Measurements from ENCODE around the gene RNF224. TPM values are rescaled to one million over a fixed set of nuclear protein-coding genes. Genes with fewer than 3 reads are reported as not detected.

RNF224 gene
- total and polyA plus RNA-seq, 2 experiments from 2014 or later, result 0.63 TPM; not detected in 1

DNA sequence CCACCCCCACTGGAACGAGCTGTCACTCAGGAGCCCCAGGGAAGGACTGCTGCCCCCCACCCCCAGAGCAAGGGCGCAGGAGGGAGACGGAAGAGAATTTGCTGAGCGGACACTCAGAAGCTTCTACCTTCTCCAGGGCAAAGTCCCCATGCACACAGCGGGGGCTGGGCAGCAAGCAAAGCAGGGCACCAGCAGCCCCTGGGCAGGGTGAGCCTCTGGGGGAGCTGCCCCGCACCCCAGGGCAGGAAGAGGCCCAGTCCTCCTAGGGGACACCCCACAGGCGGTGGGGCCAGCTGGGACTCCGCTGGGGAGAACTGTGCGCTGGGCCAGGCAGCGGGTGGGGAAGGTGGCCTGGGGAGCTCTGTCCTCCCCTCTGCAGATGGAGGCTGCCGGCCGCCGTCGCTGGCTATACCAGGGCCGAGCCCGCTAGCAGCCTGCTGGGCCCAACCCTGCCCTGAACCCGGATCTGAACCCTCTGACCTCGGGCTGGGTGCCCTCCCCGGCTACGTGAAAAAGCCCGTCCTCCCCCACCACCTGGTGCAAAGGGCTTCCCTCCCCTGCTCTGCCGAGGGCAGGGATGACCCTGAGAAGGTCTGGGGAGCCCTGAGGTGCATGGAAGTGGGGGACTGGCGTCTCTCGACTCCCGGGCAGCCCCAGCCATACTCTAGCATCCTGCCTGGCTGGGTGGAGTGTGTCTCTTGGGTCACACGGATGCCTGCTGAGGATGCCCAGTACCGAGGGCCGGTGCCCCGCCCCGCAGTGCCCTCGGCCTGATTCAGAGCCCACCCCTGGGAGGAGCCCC, 2.8 kb downstream of the RNF224 start:
- no peaks in the 10 kb centered on the region for H3K36me3 Mint-ChIP-seq (ENCODE audit: low read depth)
- DNase-seq (ENCODE audit: low spot score) (no peak), ATAC-seq (no peak)
- TF ChIP-seq, protein P1, sequence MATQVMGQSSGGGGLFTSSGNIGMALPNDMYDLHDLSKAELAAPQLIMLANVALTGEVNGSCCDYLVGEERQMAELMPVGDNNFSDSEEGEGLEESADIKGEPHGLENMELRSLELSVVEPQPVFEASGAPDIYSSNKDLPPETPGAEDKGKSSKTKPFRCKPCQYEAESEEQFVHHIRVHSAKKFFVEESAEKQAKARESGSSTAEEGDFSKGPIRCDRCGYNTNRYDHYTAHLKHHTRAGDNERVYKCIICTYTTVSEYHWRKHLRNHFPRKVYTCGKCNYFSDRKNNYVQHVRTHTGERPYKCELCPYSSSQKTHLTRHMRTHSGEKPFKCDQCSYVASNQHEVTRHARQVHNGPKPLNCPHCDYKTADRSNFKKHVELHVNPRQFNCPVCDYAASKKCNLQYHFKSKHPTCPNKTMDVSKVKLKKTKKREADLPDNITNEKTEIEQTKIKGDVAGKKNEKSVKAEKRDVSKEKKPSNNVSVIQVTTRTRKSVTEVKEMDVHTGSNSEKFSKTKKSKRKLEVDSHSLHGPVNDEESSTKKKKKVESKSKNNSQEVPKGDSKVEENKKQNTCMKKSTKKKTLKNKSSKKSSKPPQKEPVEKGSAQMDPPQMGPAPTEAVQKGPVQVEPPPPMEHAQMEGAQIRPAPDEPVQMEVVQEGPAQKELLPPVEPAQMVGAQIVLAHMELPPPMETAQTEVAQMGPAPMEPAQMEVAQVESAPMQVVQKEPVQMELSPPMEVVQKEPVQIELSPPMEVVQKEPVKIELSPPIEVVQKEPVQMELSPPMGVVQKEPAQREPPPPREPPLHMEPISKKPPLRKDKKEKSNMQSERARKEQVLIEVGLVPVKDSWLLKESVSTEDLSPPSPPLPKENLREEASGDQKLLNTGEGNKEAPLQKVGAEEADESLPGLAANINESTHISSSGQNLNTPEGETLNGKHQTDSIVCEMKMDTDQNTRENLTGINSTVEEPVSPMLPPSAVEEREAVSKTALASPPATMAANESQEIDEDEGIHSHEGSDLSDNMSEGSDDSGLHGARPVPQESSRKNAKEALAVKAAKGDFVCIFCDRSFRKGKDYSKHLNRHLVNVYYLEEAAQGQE (IDR thresholded peaks at IDR 0.05; ENCODE audit: unreplicated experiment), result no peak
- no peak for TF ChIP-seq NANOG (IDR thresholded peaks at IDR 0.05; ENCODE audit: borderline replicate concordance)
- Histone ChIP-seq H3K4me1 (ENCODE audit: insufficient read depth) (no peaks in the 10 kb centered on the region), H3K27ac (ENCODE audit: low read depth) (no peak overlapping the region), H3F3A (replicated peaks; ENCODE audit: low read depth) (no peaks in the 10 kb centered on the region), H3K27me3 (ENCODE audit: insufficient read depth) (no peaks in the 10 kb centered on the region), H3K4me3 (no peak overlapping the region), H2AFZ (no peak overlapping the region), H3K9me2 (ENCODE audit: insufficient read depth) (no peaks in the 10 kb centered on the region), H3K4me2 (no peak overlapping the region), H3K79me2 (replicated peaks; ENCODE audit: insufficient read depth) (no peaks in the 10 kb centered on the region), H4K20me1 (replicated peaks; ENCODE audit: insufficient read depth) (no peaks in the 10 kb centered on the region), H3K36me3 (ENCODE audit: insufficient read depth) (no peaks in the 10 kb centered on the region)
- H3K4me3 Mint-ChIP-seq, result no peak overlapping the region
- no peak overlapping the region for H3K27ac Mint-ChIP-seq
- peaks cover 3% of the 10 kb centered on the region; the same call in 2 of the 3 replicates for H3K4me1 Mint-ChIP-seq
- peaks cover 3% of the 10 kb centered on the region for H3K27me3 Mint-ChIP-seq (ENCODE audit: insufficient read depth, low read depth, poor library complexity)
- H3K9me3 Mint-ChIP-seq, result no peaks in the 10 kb centered on the region

DNA sequence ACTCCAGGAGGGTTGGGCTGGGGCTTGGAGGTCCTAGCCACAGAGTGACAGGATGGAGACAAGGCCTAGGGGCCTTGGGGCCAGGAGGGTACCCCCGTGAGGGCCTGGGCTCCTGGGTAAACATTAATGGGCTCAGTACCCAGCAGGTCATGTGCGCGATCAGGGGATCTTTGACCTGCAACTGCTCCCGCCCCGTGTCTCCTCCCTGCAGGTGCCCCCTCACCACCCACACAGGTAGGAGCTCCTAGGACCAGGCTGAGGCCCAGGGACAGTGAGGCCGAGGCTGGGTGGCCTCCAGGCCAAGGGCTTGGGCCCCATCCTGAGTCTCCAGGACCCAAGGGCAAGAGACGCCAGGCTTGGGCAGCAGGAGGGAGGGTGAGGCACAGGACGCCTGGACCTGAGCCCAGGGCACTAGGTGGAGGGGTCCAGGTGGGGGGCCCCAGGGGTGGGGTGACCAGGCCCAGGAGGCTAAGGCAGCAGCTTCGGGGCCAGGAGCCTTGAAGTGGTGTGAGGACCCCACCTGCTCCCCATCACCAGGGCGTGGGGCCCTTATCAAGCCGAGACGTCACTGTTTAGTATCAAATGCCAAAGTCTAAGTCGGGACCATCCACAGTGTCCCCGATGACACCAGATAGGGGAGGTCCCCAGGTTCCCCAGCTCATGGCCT, 3.5 kb downstream of the RNF224 start, which contains the start of gene SLC34A3:
SLC34A3 (plus strand) TSS at position 197 of the 667 bp plus-strand sequence. CDS start 802 bp downstream, outside the sequence.
- Mint-ChIP-seq H3K9me3 (no peaks in the 10 kb centered on the region), H3K36me3 (ENCODE audit: low read depth) (no peaks in the 10 kb centered on the region), H3K27me3 (ENCODE audit: insufficient read depth, low read depth, poor library complexity) (peaks cover 5% of the 10 kb centered on the region), H3K27ac (no peak within 1 kb of the TSS), H3K4me1 (peaks cover 7% of the 10 kb centered on the region; the same call in 2 of the 3 replicates), H3K4me3 (no peak within 1 kb of the TSS)
- Histone ChIP-seq H3K79me2 (replicated peaks; ENCODE audit: insufficient read depth) (no peaks in the 10 kb centered on the region), H3K4me2 (no peak within 1 kb of the TSS), H3K36me3 (ENCODE audit: insufficient read depth) (no peaks in the 10 kb centered on the region), H3F3A (replicated peaks; ENCODE audit: low read depth) (no peaks in the 10 kb centered on the region), H3K9me2 (ENCODE audit: insufficient read depth) (no peaks in the 10 kb centered on the region), H3K4me3 (no peak within 1 kb of the TSS), H3K27me3 (ENCODE audit: insufficient read depth) (no peaks in the 10 kb centered on the region), H3K27ac (ENCODE audit: low read depth) (no peak within 1 kb of the TSS), H3K4me1 (ENCODE audit: insufficient read depth) (no peaks in the 10 kb centered on the region), H4K20me1 (replicated peaks; ENCODE audit: insufficient read depth) (no peaks in the 10 kb centered on the region), H2AFZ (no peak within 1 kb of the TSS)
- ATAC-seq (no peak), DNase-seq (ENCODE audit: low spot score) (no peak)
- TF ChIP-seq, protein P2, sequence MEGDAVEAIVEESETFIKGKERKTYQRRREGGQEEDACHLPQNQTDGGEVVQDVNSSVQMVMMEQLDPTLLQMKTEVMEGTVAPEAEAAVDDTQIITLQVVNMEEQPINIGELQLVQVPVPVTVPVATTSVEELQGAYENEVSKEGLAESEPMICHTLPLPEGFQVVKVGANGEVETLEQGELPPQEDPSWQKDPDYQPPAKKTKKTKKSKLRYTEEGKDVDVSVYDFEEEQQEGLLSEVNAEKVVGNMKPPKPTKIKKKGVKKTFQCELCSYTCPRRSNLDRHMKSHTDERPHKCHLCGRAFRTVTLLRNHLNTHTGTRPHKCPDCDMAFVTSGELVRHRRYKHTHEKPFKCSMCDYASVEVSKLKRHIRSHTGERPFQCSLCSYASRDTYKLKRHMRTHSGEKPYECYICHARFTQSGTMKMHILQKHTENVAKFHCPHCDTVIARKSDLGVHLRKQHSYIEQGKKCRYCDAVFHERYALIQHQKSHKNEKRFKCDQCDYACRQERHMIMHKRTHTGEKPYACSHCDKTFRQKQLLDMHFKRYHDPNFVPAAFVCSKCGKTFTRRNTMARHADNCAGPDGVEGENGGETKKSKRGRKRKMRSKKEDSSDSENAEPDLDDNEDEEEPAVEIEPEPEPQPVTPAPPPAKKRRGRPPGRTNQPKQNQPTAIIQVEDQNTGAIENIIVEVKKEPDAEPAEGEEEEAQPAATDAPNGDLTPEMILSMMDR (conservative IDR thresholded peaks at IDR 0.05; ENCODE audit: low read depth in 2 of 2), result no peak
- TF ChIP-seq POLR2AphosphoS5 (IDR thresholded peaks at IDR 0.05; ENCODE audit: low read depth) (no peak), STAT1 (IDR thresholded peaks at IDR 0.05; ENCODE audit: unreplicated experiment) (no peak), CREB1 (CRISPR knock-in tag; IDR thresholded peaks at IDR 0.05; ENCODE audit: low read depth) (no peak), JUNB (IDR thresholded peaks at IDR 0.05; ENCODE audit: unreplicated experiment) (no peak)
- TF ChIP-seq, protein P3, sequence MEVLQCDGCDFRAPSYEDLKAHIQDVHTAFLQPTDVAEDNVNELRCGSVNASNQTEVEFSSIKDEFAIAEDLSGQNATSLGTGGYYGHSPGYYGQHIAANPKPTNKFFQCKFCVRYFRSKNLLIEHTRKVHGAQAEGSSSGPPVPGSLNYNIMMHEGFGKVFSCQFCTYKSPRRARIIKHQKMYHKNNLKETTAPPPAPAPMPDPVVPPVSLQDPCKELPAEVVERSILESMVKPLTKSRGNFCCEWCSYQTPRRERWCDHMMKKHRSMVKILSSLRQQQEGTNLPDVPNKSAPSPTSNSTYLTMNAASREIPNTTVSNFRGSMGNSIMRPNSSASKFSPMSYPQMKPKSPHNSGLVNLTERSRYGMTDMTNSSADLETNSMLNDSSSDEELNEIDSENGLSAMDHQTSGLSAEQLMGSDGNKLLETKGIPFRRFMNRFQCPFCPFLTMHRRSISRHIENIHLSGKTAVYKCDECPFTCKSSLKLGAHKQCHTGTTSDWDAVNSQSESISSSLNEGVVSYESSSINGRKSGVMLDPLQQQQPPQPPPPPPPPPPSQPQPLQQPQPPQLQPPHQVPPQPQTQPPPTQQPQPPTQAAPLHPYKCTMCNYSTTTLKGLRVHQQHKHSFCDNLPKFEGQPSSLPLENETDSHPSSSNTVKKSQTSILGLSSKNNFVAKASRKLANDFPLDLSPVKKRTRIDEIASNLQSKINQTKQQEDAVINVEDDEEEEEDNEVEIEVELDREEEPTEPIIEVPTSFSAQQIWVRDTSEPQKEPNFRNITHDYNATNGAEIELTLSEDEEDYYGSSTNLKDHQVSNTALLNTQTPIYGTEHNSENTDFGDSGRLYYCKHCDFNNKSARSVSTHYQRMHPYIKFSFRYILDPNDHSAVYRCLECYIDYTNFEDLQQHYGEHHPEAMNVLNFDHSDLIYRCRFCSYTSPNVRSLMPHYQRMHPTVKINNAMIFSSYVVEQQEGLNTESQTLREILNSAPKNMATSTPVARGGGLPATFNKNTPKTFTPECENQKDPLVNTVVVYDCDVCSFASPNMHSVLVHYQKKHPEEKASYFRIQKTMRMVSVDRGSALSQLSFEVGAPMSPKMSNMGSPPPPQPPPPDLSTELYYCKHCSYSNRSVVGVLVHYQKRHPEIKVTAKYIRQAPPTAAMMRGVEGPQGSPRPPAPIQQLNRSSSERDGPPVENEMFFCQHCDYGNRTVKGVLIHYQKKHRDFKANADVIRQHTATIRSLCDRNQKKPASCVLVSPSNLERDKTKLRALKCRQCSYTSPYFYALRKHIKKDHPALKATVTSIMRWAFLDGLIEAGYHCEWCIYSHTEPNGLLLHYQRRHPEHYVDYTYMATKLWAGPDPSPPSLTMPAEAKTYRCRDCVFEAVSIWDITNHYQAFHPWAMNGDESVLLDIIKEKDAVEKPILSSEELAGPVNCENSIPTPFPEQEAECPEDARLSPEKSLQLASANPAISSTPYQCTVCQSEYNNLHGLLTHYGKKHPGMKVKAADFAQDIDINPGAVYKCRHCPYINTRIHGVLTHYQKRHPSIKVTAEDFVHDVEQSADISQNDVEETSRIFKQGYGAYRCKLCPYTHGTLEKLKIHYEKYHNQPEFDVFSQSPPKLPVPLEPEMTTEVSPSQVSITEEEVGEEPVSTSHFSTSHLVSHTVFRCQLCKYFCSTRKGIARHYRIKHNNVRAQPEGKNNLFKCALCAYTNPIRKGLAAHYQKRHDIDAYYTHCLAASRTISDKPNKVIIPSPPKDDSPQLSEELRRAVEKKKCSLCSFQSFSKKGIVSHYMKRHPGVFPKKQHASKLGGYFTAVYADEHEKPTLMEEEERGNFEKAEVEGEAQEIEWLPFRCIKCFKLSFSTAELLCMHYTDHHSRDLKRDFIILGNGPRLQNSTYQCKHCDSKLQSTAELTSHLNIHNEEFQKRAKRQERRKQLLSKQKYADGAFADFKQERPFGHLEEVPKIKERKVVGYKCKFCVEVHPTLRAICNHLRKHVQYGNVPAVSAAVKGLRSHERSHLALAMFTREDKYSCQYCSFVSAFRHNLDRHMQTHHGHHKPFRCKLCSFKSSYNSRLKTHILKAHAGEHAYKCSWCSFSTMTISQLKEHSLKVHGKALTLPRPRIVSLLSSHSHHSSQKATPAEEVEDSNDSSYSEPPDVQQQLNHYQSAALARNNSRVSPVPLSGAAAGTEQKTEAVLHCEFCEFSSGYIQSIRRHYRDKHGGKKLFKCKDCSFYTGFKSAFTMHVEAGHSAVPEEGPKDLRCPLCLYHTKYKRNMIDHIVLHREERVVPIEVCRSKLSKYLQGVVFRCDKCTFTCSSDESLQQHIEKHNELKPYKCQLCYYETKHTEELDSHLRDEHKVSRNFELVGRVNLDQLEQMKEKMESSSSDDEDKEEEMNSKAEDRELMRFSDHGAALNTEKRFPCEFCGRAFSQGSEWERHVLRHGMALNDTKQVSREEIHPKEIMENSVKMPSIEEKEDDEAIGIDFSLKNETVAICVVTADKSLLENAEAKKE (CRISPR knock-in tag; IDR thresholded peaks at IDR 0.05), result no peak
